AG04450 (cell line): ENCODE results near the gene HNRNPM. TPM values are rescaled to one million over a fixed set of nuclear protein-coding genes. Genes with fewer than 3 reads are reported as not detected.
"Not testable (repeated sequence)": the region's sequence is repeated elsewhere in the genome, so short reads cannot be mapped to it uniquely, and the experiment has no call there.

Experiments
- CTCF ChIA-PET: fragments of 300-600, 350-600 bp; formaldehyde crosslinking; extraction: SDS; loops from one replicate; lab custom pipeline; 2022; ENCODE audit warnings: antibody characterized with exemption, inconsistent platforms; lab: Charles Lee
- POLR2A ChIA-PET: fragments of 350-600 bp; formaldehyde crosslinking; extraction: SDS; loops from one replicate; lab custom pipeline; 2021; ENCODE audit warnings: antibody characterized with exemption, inconsistent platforms; lab: Yijun Ruan, JAX
- DNase-seq: peaks from one replicate; pipeline ENCODE4 v3.0.0-alpha.2; 2011; ENCODE audit warnings: low read depth, low spot score
- H3K27ac ChIP-seq: one replicate; pipeline ENCODE4 v1.5.1; 2012; ENCODE audit warnings: low read depth, low read length, control low read depth
- H3K27me3 ChIP-seq: one replicate; pipeline ENCODE4 v1.6.0; 2012; ENCODE audit warnings: low read length; ENCODE audit not compliant: control insufficient read depth, insufficient read depth
- H3K4me3 ChIP-seq: 2 replicates; pipeline ENCODE4 v1.5.1; 2011; ENCODE audit warnings: mild to moderate bottlenecking, low read depth, low read length, control low read depth
- H3K9me3 ChIP-seq: 2 replicates; pipeline ENCODE4 v1.5.1; 2012; ENCODE audit warnings: low read length; ENCODE audit not compliant: control insufficient read depth, insufficient read depth
- CTCF ChIP-seq: IDR thresholded peaks from 2 replicates; pipeline ENCODE4 v1.5.1; 2011; ENCODE audit warnings: low read depth, low read length, control low read depth, inconsistent platforms
- polyA plus RNA-seq: library from polyadenylated mRNA; depleted of rRNA; stranded (reverse); fragments of >200 nt; gene quantifications from 2 replicates; pipeline ENCODE4 v1.2.3, GENCODE V29; 2011

The HNRNPM gene
- polyA plus RNA-seq, 1 experiment, result 122 TPM

DNA sequence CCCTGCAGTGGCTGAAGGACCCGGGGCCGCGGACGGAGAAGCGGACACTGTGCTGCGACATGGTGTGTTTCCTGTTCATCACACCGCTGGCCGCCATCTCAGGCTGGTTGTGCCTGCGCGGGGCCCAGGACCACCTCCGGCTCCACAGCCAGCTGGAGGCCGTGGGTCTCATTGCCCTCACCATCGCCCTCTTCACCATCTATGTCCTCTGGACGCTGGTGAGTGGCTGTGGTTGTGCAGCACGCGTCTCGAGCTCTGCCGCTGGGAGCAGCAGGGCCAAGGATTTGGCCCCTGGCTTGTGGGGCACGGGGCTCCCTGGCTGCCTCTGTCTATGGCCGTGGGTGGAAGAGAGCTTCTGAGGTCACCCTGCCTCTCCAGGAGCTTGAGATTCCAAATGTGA lies 14.1 kb upstream of the HNRNPM start:
- ChIA-PET CTCF (no interaction called here), POLR2A (interaction anchor here (0.7 kb wide), 1 partner anchor 8 kb away, joined by 4 read pairs; no protein-coding TSS in a partner anchor)

DNA sequence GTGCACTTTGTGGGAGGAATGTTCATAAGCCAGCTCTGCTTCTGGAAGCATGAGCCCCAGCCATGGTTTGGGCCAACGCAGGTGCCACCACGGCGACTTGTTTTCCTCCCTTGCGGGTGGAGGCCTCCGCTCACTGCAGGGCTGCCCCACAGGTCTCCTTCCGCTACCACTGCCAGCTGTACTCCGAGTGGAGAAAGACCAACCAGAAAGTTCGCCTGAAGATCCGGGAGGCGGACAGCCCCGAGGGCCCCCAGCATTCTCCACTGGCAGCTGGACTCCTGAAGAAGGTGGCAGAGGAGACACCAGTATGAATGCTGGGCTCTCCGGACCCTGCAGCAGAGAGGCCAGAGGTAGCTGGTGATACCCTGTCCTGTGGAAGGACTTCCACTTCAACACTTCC lies 6.5 kb upstream of the HNRNPM start:
- no peak for DNase-seq
- ChIA-PET CTCF (no interaction called here), POLR2A (interaction anchor here (0.7 to 1.1 kb wide), 2 partner anchors 11 to 75 kb away, joined by 3 to 5 read pairs; partner anchors contain the start of gene ZNF414)

More for the DNA sequence above, 14.1 kb upstream of the HNRNPM start:
- no peaks in the 10 kb centered on the region for H3K27me3 ChIP-seq
- DNase-seq, result no peak
- TF ChIP-seq CTCF, result no peak
- no peaks in the 10 kb centered on the region for H3K9me3 ChIP-seq
- H3K27ac ChIP-seq, result no peak overlapping the region
- no peak overlapping the region for H3K4me3 ChIP-seq

DNA sequence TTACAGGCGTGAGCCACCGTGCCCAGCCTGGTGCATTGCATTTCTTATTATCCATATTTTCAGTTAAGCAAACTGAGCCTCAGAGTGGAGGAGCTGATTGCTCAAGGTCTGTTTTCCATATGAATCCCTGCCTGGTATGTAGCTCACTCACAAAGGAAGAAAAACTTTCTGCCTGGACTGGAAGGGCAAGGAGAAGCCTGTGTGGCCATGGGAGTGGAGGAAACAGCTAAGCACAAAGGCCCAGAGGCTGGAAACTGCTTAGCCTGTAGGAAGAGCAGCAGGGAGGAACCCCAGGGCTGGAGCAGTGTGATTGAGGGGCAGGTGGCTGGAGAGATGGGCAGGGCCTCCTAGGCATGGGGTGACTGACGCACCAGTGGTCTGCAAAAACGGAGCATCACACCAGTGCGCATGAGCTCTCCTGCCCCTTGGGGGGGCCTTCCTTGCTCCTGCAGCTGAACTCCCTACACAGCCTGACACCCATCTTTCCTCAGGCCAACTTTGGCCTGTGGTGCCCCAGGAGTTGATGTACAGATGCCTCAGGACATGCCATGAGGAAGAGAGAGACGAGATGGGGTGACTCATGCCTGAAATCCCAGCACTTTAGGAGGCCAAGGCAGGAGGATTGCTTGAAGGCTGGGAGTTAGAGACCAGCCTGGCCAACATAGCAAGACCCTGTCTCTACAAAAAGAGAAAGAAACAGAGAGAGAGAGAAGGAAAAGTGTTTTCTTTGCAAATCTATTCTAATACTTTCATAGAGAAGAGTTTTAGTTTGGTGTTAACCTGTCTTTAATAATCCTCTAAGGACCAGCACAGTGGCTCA lies 2.8 kb upstream of the HNRNPM start:
- no peak for TF ChIP-seq CTCF
- ChIA-PET CTCF (interaction anchor here (0.6 to 1.6 kb wide), 3 partner anchors 29 to 113 kb away, joined by 4 to 6 read pairs (median 4); partner anchors contain the start of gene MARCHF2), POLR2A (no interaction called here)
- Histone ChIP-seq H3K4me3 (no peak overlapping the region), H3K27me3 (no peaks in the 10 kb centered on the region), H3K9me3 (no peaks in the 10 kb centered on the region; the same call in 1 of the 2 replicates), H3K27ac (no peak overlapping the region)
- no peak for DNase-seq

More for the DNA sequence above, 6.5 kb upstream of the HNRNPM start:
- Histone ChIP-seq H3K27ac (no peak overlapping the region), H3K9me3 (no peaks in the 10 kb centered on the region), H3K4me3 (no peak overlapping the region), H3K27me3 (no peaks in the 10 kb centered on the region)
- TF ChIP-seq CTCF, result no peak

DNA sequence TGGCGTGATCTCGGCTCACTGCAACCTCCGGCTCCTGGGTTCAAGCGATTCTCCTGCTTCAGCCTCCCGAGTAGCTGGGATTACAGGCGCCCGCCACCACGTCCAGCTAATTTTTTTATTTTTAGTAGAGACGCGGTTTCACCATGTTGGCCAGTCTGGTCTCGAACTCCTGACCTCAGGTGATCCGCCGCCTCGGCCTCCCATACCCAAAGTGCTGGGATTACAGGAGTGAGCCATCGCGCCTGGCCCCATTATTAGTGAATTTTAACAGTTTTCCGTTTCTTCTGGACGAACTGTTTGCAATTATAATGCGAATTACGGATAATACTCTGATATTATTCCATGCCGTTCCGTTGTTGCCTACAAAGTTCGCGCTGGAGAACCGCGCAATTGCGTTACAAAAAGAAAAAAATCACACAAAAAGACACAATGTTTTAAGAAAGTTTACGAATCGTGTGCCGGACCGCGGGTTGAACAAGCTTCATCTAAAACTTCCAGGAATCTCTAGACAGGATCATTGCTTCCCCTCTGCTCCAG lies 567 bp upstream of the HNRNPM start:
- not testable (repeated sequence) for DNase-seq, H3K27me3 ChIP-seq, H3K9me3 ChIP-seq
- ChIA-PET POLR2A (interaction anchor here (0.9 to 2.3 kb wide), 8 partner anchors 10 to 70 kb away, joined by 3 to 15 read pairs (median 9); partner anchors contain the start of genes MARCHF2, RAB11B and ZNF414), CTCF (interaction anchor here (0.6 to 1.4 kb wide), 2 partner anchors 31 to 90 kb away, joined by 3 to 5 read pairs; partner anchors contain the start of gene MARCHF2)
- Histone ChIP-seq H3K27ac (peak overlapping the region; percentile 49), H3K4me3 (peak overlapping the region; percentile 69)

DNA sequence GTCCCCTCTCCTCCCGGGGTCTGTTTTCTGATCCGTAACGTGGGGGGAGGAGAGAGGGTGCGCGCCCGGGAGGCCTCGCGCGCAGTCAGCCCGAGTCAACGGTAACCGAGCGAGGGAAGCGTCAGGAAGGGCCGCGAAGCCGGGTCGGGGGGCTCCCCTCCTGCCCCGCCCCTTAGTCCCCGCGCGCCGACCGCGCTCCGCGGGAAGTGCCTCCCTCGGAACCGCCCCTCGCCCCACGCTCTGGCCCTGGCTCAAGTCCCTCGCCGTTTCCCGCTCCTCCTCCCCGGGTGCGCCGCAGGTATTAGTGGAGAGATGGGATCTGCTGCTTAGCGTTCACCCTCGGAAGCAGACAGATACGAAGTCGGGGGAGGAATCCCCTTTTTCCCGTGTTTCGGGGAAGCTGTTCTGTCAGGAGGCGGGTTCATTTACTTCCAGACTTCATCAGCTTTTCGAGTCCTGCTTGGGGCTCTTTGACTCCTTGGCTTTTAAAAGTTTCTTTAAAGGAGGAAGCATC lies 770 bp downstream of the HNRNPM start:
- peak overlapping the region; percentile 31 for H3K27ac ChIP-seq
- H3K4me3 ChIP-seq, result peak overlapping the region; percentile 87
- H3K9me3 ChIP-seq, result no peaks in the 10 kb centered on the region; the same call in 1 of the 2 replicates
- CTCF ChIA-PET, result interaction anchor here (1.6 to 1.9 kb wide), 2 partner anchors 91 to 135 kb away, joined by 7 to 10 read pairs; no protein-coding TSS in a partner anchor
- DNase-seq, result no peak
- no peak for TF ChIP-seq CTCF
- POLR2A ChIA-PET, result interaction anchor here (0.8 to 2.3 kb wide), 2 partner anchors 14 to 21 kb away, joined by 3 to 9 read pairs; no protein-coding TSS in a partner anchor
- H3K27me3 ChIP-seq, result no peaks in the 10 kb centered on the region
